ENCODE results near the gene GCC1.
A peak's percentile ranks its signal among the peaks of the same experiment; 100 is the strongest.

The GCC1 gene

GRCh38 chr7:127600885-127601284 lies 15.5 kb upstream of the GCC1 start:
- H3K4me3 ChIP-seq (ENCODE audit: low read depth, low read length): no peak overlapping the region
- TF ChIP-seq CTCF (conservative IDR thresholded peaks at IDR 0.05; ENCODE audit: low read depth, low read length): no peak
- DNase-seq (ENCODE audit: low read depth): no peak

DNA sequence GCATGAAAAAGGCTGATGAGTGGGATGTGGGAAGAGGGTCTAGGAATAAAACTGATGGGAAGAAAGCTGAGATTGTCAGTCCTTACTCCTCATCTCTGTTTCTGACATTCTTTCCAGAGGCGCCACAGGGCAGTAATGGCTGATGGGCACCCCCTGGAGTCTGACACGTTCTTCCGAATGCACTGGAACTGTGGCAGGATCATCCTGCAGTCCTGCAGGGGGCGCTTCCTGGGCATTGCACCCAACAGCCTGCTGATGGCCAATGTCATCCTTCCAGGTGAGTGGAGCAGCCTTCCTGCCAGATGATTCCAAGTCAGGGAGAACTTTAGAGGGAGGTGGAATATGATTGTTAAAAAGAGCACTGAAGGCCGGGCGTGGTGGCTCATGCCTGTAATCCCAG lies 12.9 kb upstream of the GCC1 start:
- TF ChIP-seq CTCF (conservative IDR thresholded peaks at IDR 0.05; ENCODE audit: low read depth, low read length): peak; percentile 37
- no peak for DNase-seq (ENCODE audit: low read depth)
- no peak overlapping the region for H3K4me3 ChIP-seq (ENCODE audit: low read depth, low read length)

DNA sequence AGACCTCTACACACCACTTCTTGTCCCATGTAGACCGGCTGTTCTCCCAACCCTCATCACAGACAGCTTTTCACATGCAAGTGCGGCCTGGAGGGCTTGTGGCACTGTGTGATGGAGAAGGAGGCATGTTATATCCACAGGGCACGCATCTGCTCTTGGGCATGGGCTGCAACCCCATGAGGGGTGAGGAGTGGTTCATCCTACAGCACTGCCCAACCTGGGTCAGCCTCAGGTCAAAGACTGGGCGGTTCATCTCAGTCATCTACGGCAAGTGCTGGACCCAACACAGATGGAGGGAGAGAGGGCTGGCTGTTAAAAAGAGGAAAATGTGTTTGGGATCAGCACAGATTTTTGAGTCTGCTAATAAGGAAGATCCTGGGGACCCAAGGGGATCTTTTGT lies 10.3 kb upstream of the GCC1 start:
- TF ChIP-seq CTCF (conservative IDR thresholded peaks at IDR 0.05; ENCODE audit: low read depth, low read length): no peak

GRCh38 chr7:127594490-127594889 lies 9.1 kb upstream of the GCC1 start:
- H3K4me3 ChIP-seq (ENCODE audit: low read depth, low read length): no peak overlapping the region
- no peak for TF ChIP-seq CTCF (conservative IDR thresholded peaks at IDR 0.05; ENCODE audit: low read depth, low read length)
- DNase-seq (ENCODE audit: low read depth): no peak

More for the DNA sequence above, 10.3 kb upstream of the GCC1 start:
- no peak overlapping the region for H3K4me3 ChIP-seq (ENCODE audit: low read depth, low read length)
- no peak for DNase-seq (ENCODE audit: low read depth)

DNA sequence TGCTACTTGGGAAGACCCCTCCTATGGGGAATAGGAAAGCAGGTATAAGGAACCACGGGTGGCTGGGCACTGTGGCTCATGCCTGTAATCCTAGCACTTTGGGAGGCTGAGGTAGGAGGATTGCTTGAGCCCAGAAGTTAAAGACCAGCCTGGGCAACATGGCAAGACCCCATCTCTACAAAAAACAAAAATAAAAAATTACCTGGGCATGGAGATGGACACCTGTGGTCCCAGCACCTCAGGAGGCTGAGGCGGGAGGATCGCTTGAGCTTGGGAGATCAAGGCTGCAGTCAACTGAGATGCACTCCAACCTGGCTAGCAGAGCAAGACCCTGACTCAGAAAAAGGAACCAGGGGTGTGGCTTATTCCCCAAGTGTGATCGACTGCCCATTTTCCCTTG lies 7.2 kb upstream of the GCC1 start:
- no peak for TF ChIP-seq CTCF (conservative IDR thresholded peaks at IDR 0.05; ENCODE audit: low read depth, low read length)
- no peak for DNase-seq (ENCODE audit: low read depth)
- H3K4me3 ChIP-seq (ENCODE audit: low read depth, low read length): no peak overlapping the region

GRCh38 chr7:127591591-127591990 lies 6.2 kb upstream of the GCC1 start:
- H3K4me3 ChIP-seq (ENCODE audit: low read depth, low read length): no peak overlapping the region
- no peak for DNase-seq (ENCODE audit: low read depth)

More at GRCh38 chr7:127591591-127591990, 6.2 kb upstream of the GCC1 start:
- no peak for TF ChIP-seq CTCF (conservative IDR thresholded peaks at IDR 0.05; ENCODE audit: low read depth, low read length)
